ENCODE results near the gene VOPP1.

VOPP1 gene

GRCh38 chr7:55517936-55518689, 54.2 kb downstream of the VOPP1 start:
- no peaks in the 10 kb centered on the region for H3K36me3 ChIP-seq (ENCODE audit: low read length)
- peaks cover 4% of the 10 kb centered on the region; the same call in 1 of the 2 replicates for H4K20me1 ChIP-seq (ENCODE audit: low read depth, low read length)
- H3K27me3 ChIP-seq (ENCODE audit: low read length), result no peaks in the 10 kb centered on the region
- H3K4me2 ChIP-seq (ENCODE audit: low read depth, low read length, poor library complexity, severe bottlenecking), result no peak overlapping the region
- H3F3A ChIP-seq (ENCODE audit: insufficient read depth), result 0 out of 2 replicates have a peak, but pooled peaks cover 4% of the 10 kb centered on the region
- H3K27ac ChIP-seq (ENCODE audit: low read depth, low read length), result no peak overlapping the region
- no peak overlapping the region for H3K4me3 ChIP-seq (ENCODE audit: insufficient read depth, low read length, poor library complexity, severe bottlenecking)
- H2AFZ ChIP-seq (ENCODE audit: low read depth, low read length, severe bottlenecking), result no peak overlapping the region
- no peak overlapping the region for H3K9ac ChIP-seq (ENCODE audit: low read length)
- no peaks in the 10 kb centered on the region for H3K9me3 ChIP-seq (ENCODE audit: insufficient read depth, low read length)
- TF ChIP-seq CTCF (IDR thresholded peaks at IDR 0.05; ENCODE audit: insufficient read depth, low read length, poor library complexity, severe bottlenecking) (no peak), EZH2phosphoT487 (conservative IDR thresholded peaks at IDR 0.05; ENCODE audit: low read length) (no peak)
- H3K9me2 ChIP-seq (replicated peaks; ENCODE audit: insufficient read depth, low read length), result no peaks in the 10 kb centered on the region
- peaks cover 18% of the 10 kb centered on the region for H3K79me2 ChIP-seq (ENCODE audit: insufficient read depth, low read length)

GRCh38 chr7:55517191-55517633, 55.1 kb downstream of the VOPP1 start:
- H3F3A ChIP-seq (ENCODE audit: insufficient read depth), result 0 out of 2 replicates have a peak, but pooled peaks cover 4% of the 10 kb centered on the region
- no peak overlapping the region for H3K4me3 ChIP-seq (ENCODE audit: insufficient read depth, low read length, poor library complexity, severe bottlenecking)
- no peaks in the 10 kb centered on the region for H3K27me3 ChIP-seq (ENCODE audit: low read length)
- H2AFZ ChIP-seq (ENCODE audit: low read depth, low read length, severe bottlenecking), result no peak overlapping the region
- no peaks in the 10 kb centered on the region for H3K9me3 ChIP-seq (ENCODE audit: insufficient read depth, low read length)
- no peak overlapping the region for H3K9ac ChIP-seq (ENCODE audit: low read length)
- H3K27ac ChIP-seq (ENCODE audit: low read depth, low read length), result no peak overlapping the region
- H3K4me2 ChIP-seq (ENCODE audit: low read depth, low read length, poor library complexity, severe bottlenecking), result no peak overlapping the region
- TF ChIP-seq CTCF (IDR thresholded peaks at IDR 0.05; ENCODE audit: insufficient read depth, low read length, poor library complexity, severe bottlenecking), result no peak
- no peak for TF ChIP-seq EZH2phosphoT487 (conservative IDR thresholded peaks at IDR 0.05; ENCODE audit: low read length)
- peaks cover 3% of the 10 kb centered on the region; the same call in 1 of the 2 replicates for H4K20me1 ChIP-seq (ENCODE audit: low read depth, low read length)
- no peaks in the 10 kb centered on the region for H3K36me3 ChIP-seq (ENCODE audit: low read length)
- no peaks in the 10 kb centered on the region for H3K9me2 ChIP-seq (replicated peaks; ENCODE audit: insufficient read depth, low read length)
- H3K79me2 ChIP-seq (ENCODE audit: insufficient read depth, low read length), result peaks cover 9% of the 10 kb centered on the region

- peaks cover 1% of the 10 kb centered on the region for H3K79me2 ChIP-seq (ENCODE audit: insufficient read depth, low read length)
- H2AFZ ChIP-seq (ENCODE audit: low read depth, low read length, severe bottlenecking), result no peak overlapping the region
- H3K27ac ChIP-seq (ENCODE audit: low read depth, low read length), result peak overlapping the region; percentile 41
- no peak overlapping the region for H3K4me3 ChIP-seq (ENCODE audit: insufficient read depth, low read length, poor library complexity, severe bottlenecking)
- H3K9me2 ChIP-seq (replicated peaks; ENCODE audit: insufficient read depth, low read length), result no peaks in the 10 kb centered on the region
- H3K4me2 ChIP-seq (ENCODE audit: low read depth, low read length, poor library complexity, severe bottlenecking), result peak overlapping the region; percentile 43
- TF ChIP-seq CTCF (IDR thresholded peaks at IDR 0.05; ENCODE audit: insufficient read depth, low read length, poor library complexity, severe bottlenecking) (no peak), EZH2phosphoT487 (conservative IDR thresholded peaks at IDR 0.05; ENCODE audit: low read length) (no peak)
- no peaks in the 10 kb centered on the region for H3K9me3 ChIP-seq (ENCODE audit: insufficient read depth, low read length)
- peak overlapping the region; percentile 8; the same call in 1 of the 2 replicates for H3K9ac ChIP-seq (ENCODE audit: low read length)
- no peaks in the 10 kb centered on the region for H3K27me3 ChIP-seq (ENCODE audit: low read length)
- no peaks in the 10 kb centered on the region for H4K20me1 ChIP-seq (ENCODE audit: low read depth, low read length)
- H3K36me3 ChIP-seq (ENCODE audit: low read length), result no peaks in the 10 kb centered on the region
- H3F3A ChIP-seq (ENCODE audit: insufficient read depth), result 0 out of 2 replicates have a peak, but pooled peaks cover 4% of the 10 kb centered on the region
Observed at GRCh38 chr7:55516409-55516808, 55.9 kb downstream of the VOPP1 start.
